HS-27A (cell line): ENCODE measurements around the gene UCP1.

Experiments
- DNase-seq: peaks from one replicate; pipeline ENCODE4 v3.0.0-alpha.2; 2012; ENCODE audit warnings: low read depth, missing footprints

The UCP1 gene

GRCh38 chr4:140568507-140569306 is at the start of gene UCP1:
Gene UCP1, minus strand, starts transcription at chr4:140568961. Its CDS starts 232 bp downstream, at chr4:140568729.
- DNase-seq, result no peak

GRCh38 chr4:140617499-140618248 is 48.9 kb upstream of the UCP1 start:
- no peak for DNase-seq

GRCh38 chr4:140615451-140615850 is 46.7 kb upstream of the UCP1 start:
- DNase-seq, result no peak

GRCh38 chr4:140612357-140612756 is 43.6 kb upstream of the UCP1 start:
- no peak for DNase-seq

- no peak for DNase-seq
Observed at GRCh38 chr4:140611854-140612253, 43.1 kb upstream of the UCP1 start.

- DNase-seq, result peak; percentile 46
Observed at GRCh38 chr4:140609548-140610425, 41.0 kb upstream of the UCP1 start.

- no peak for DNase-seq
Observed at GRCh38 chr4:140607852-140608251, 39.1 kb upstream of the UCP1 start.

GRCh38 chr4:140604544-140604943 is 35.8 kb upstream of the UCP1 start:
- DNase-seq, result no peak

- no peak for DNase-seq
Observed at GRCh38 chr4:140603286-140603685, 34.5 kb upstream of the UCP1 start.

GRCh38 chr4:140602714-140603113 is 34.0 kb upstream of the UCP1 start:
- DNase-seq, result no peak

GRCh38 chr4:140600408-140600807 is 31.6 kb upstream of the UCP1 start:
- no peak for DNase-seq

GRCh38 chr4:140595065-140595464 is 26.3 kb upstream of the UCP1 start:
- no peak for DNase-seq

GRCh38 chr4:140584439-140584838 is 15.7 kb upstream of the UCP1 start:
- DNase-seq, result no peak

- no peak for DNase-seq
Observed at GRCh38 chr4:140581078-140581477, 12.3 kb upstream of the UCP1 start.

- no peak for DNase-seq
Observed at GRCh38 chr4:140579278-140579677, 10.5 kb upstream of the UCP1 start.

GRCh38 chr4:140575489-140575888 is 6.7 kb upstream of the UCP1 start:
- DNase-seq, result no peak

GRCh38 chr4:140571620-140572019 is 2.9 kb upstream of the UCP1 start:
- DNase-seq, result no peak

- no peak for DNase-seq
Observed at GRCh38 chr4:140569307-140569638, 512 bp upstream of the UCP1 start.

- DNase-seq, result no peak
Observed at GRCh38 chr4:140559696-140560095, 9.1 kb downstream of the UCP1 start.

- no peak for DNase-seq
Observed at GRCh38 chr4:140557831-140558435, 10.8 kb downstream of the UCP1 start.

- DNase-seq, result no peak
Observed at GRCh38 chr4:140556372-140557085, 12.2 kb downstream of the UCP1 start.
